Endothelial cell of umbilical vein (primary cell): ENCODE data around the gene KIF17. TPM values are rescaled to one million over a fixed set of nuclear protein-coding genes. Genes with fewer than 3 reads are reported as not detected.

Source experiments
- BruUV-seq: library from RNA; stranded (reverse); fragments of 400-500 nt; replicated peaks from 2 replicates; lab custom pipeline; 2021; lab: Mats Ljungman, UMichigan
- CTCF ChIA-PET: fragments of 300-600, 350-600 bp; sonication (Branson Sonifier 250); formaldehyde crosslinking; loops from one replicate; lab custom pipeline; 2021; ENCODE audit warnings: antibody characterized with exemption, inconsistent platforms; lab: Charles Lee
- POLR2A ChIA-PET: fragments of 300-600, 350-600 bp; sonication (Branson Sonifier 250); formaldehyde crosslinking; loops from one replicate; lab custom pipeline; 2021; ENCODE audit warnings: antibody characterized with exemption, inconsistent platforms; lab: Charles Lee
- DNase-seq: peaks from one replicate; pipeline ENCODE4 v3.0.0-alpha.2; 2011; ENCODE audit warnings: low read depth, low spot score
- FAIRE-seq: peaks from 2 replicates; lab custom pipeline; 2011; peaks lifted over from hg19 to GRCh38; lab: Jason Lieb, UNC
- H2AFZ ChIP-seq: 2 replicates; pipeline ENCODE4 v1.6.0; 2012; ENCODE audit warnings: low read depth, low read length, control low read depth, inconsistent platforms
- H3K27ac ChIP-seq: 2 replicates; pipeline ENCODE4 v1.5.1; 2011; ENCODE audit warnings: low read depth, mild to moderate bottlenecking, control low read depth, low read length, moderate library complexity; ENCODE audit not compliant: insufficient read depth
- H3K27me3 ChIP-seq, 2 experiments: 2 replicates each; pipeline versions ENCODE4 v1.6.0 to v1.6.1; 2011; ENCODE audit warnings: low read length in 2 of 2, mixed read lengths in 1 of 2; ENCODE audit not compliant: control insufficient read depth in 2 of 2, insufficient read depth in 2 of 2
- H3K36me3 ChIP-seq, 2 experiments: 2 replicates in 1 of 2; 3 replicates in 1 of 2; pipeline ENCODE4 v1.5.1; 2011; ENCODE audit warnings: low read length in 2 of 2, mild to moderate bottlenecking in 1 of 2, moderate library complexity in 1 of 2; ENCODE audit not compliant: control insufficient read depth in 2 of 2, insufficient read depth in 2 of 2; ENCODE audit errors: extremely low read depth in 1 of 2
- H3K4me1 ChIP-seq: 3 replicates; pipeline ENCODE4 v1.5.1; 2011; ENCODE audit warnings: mild to moderate bottlenecking, low read length; ENCODE audit not compliant: control insufficient read depth, insufficient read depth; ENCODE audit errors: extremely low read depth
- H3K4me2 ChIP-seq: 2 replicates; pipeline ENCODE4 v1.6.1; 2011; ENCODE audit warnings: low read length, control low read depth, mixed read lengths; ENCODE audit not compliant: insufficient read depth
- H3K4me3 ChIP-seq, 3 experiments: fragments of 200-600 bp in 1 of 3; sonication (generic), shearing (Covaris generic) in 1 of 3; replicated peaks in 1 of 3; 2 replicates each; pipeline ENCODE4 v1.5.1; 2011 to 2016; ENCODE audit warnings: control low read depth in 3 of 3, low read length in 3 of 3, mild to moderate bottlenecking in 2 of 3, inconsistent platforms in 1 of 3, low read depth in 1 of 3, moderate library complexity in 1 of 3; ENCODE audit not compliant: insufficient read depth in 1 of 3
- H3K79me2 ChIP-seq: 2 replicates; pipeline ENCODE4 v1.6.0; 2012; ENCODE audit warnings: low read length, inconsistent platforms; ENCODE audit not compliant: control insufficient read depth, insufficient read depth
- H3K9ac ChIP-seq: replicated peaks from 2 replicates; pipeline ENCODE3; 2011; ENCODE audit warnings: low read length, control low read depth; ENCODE audit not compliant: insufficient read depth; ENCODE audit errors: extremely low read depth
- H3K9me1 ChIP-seq: replicated peaks from 3 replicates; pipeline ENCODE4 v1.6.0; 2011; ENCODE audit warnings: mild to moderate bottlenecking, low read length; ENCODE audit not compliant: control insufficient read depth, insufficient read depth; ENCODE audit errors: extremely low read depth
- H3K9me3 ChIP-seq: replicated peaks from 2 replicates; pipeline ENCODE4 v1.5.1; 2012; ENCODE audit warnings: low read length, inconsistent platforms; ENCODE audit not compliant: control insufficient read depth, insufficient read depth
- H4K20me1 ChIP-seq: replicated peaks from 2 replicates; pipeline ENCODE3; 2011; ENCODE audit warnings: mild to moderate bottlenecking, low read length; ENCODE audit not compliant: control insufficient read depth, insufficient read depth; ENCODE audit errors: extremely low read depth
- CTCF ChIP-seq, 2 donors: IDR thresholded peaks; 1 replicate in 1 of 2; 2 replicates in 1 of 2; pipeline ENCODE4 v1.5.1; 2011; ENCODE audit warnings: low read length in 2 of 2, mild to moderate bottlenecking in 2 of 2, moderate library complexity in 2 of 2, control low read depth in 1 of 2, inconsistent platforms in 1 of 2, low read depth in 1 of 2; ENCODE audit not compliant: insufficient read depth in 1 of 2; ENCODE audit errors: extremely low read depth in 1 of 2
- EZH2 ChIP-seq: IDR thresholded peaks from 2 replicates; pipeline ENCODE4 v1.6.1; 2012; ENCODE audit warnings: borderline replicate concordance, low read depth, mild to moderate bottlenecking, moderate library complexity, low read length, inconsistent platforms; ENCODE audit not compliant: severe bottlenecking
- FOS ChIP-seq: IDR thresholded peaks from 2 replicates; pipeline ENCODE4 v1.6.1; 2011; ENCODE audit warnings: mild to moderate bottlenecking, low read length, moderate library complexity, borderline replicate concordance; ENCODE audit not compliant: insufficient read depth
- GATA2 ChIP-seq: IDR thresholded peaks from 2 replicates; pipeline ENCODE4 v1.7.0; 2011; ENCODE audit warnings: low read depth, mild to moderate bottlenecking, moderate library complexity, mixed read lengths, low read length; ENCODE audit not compliant: insufficient read length, insufficient read depth
- JUN ChIP-seq: IDR thresholded peaks from 2 replicates; pipeline ENCODE4 v1.6.1; 2011; ENCODE audit warnings: borderline replicate concordance, low read depth; ENCODE audit not compliant: insufficient read length, insufficient read depth
- MAX ChIP-seq: IDR thresholded peaks from 2 replicates; pipeline ENCODE4 v1.6.1; 2011; ENCODE audit not compliant: insufficient read depth, insufficient read length
- MYC ChIP-seq: IDR thresholded peaks from one replicate; pipeline ENCODE4 v1.6.1; 2011; ENCODE audit warnings: mild to moderate bottlenecking, low read depth, low read length
- POLR2A ChIP-seq: IDR thresholded peaks from 2 replicates; pipeline ENCODE4 v1.6.1; 2012; ENCODE audit warnings: low read depth, mild to moderate bottlenecking, control low read depth, low read length
- POLR2AphosphoS5 ChIP-seq: IDR thresholded peaks from 2 replicates; pipeline ENCODE4 v1.6.1; 2012; ENCODE audit warnings: low read depth, mild to moderate bottlenecking, control low read depth, low read length, moderate library complexity; ENCODE audit not compliant: insufficient read depth
- dilution Hi-C: fragments of 300-500 bp; cut with MboI; formaldehyde crosslinking; loops from one replicate; pipeline ENCODE4 v1.15.0; 2019; ENCODE audit warnings: low sequenced_read_pairs; ENCODE audit not compliant: extremely low pct_ligation_motif_present
- intact Hi-C: fragments of 100-400 bp; cut with micrococcal nuclease; formaldehyde crosslinking; loops from one replicate; pipeline ENCODE4 v1.10.0; 2022
- polyA plus RNA-seq, 4 experiments: library from polyadenylated mRNA; depleted of rRNA in 3 of 4; stranded (reverse) in 3 of 4; unstranded in 1 of 4; fragments of >200 nt; gene quantifications; 2 replicates each; pipeline versions ENCODE4 v1.2.1 to v1.2.3, GENCODE V29; 2011 to 2012; ENCODE audit warnings: missing spikeins in 1 of 4
- total RNA-seq: library from RNA; stranded (reverse); gene quantifications from 2 replicates; pipeline ENCODE4 v1.2.3, GENCODE V29; 2021

KIF17 gene
- total and polyA plus RNA-seq, 2 donors (not counting 3 experiments of a cell fraction or from before 2014, with no cell fraction given) = 1.1 to 1.5 TPM

- POLR2A ChIA-PET = no interaction called here
- dilution Hi-C loops = no loop called here
- FAIRE-seq = no peak
These were observed 9.3 kb upstream of the KIF17 start for GRCh38 chr1:20726932-20727745.

More at GRCh38 chr1:20726932-20727745, 9.3 kb upstream of the KIF17 start:
- no peaks in the 10 kb centered on the region for H3K9me3 ChIP-seq
- H3K4me1 ChIP-seq = no peaks in the 10 kb centered on the region
- no peak for TF ChIP-seq MYC
- no peak for TF ChIP-seq MAX
- no peak for TF ChIP-seq EZH2
- no peak for TF ChIP-seq FOS
- TF ChIP-seq POLR2A = no peak
- no peak for TF ChIP-seq POLR2AphosphoS5
- no peak for TF ChIP-seq GATA2
- TF ChIP-seq JUN = no peak
- no peak for TF ChIP-seq CTCF (IDR thresholded peaks at IDR 0.05; ENCODE audit: extremely low read depth in 1 of 2, insufficient read depth in 1 of 2, low read depth in 1 of 2, low read length in 2 of 2)
- H3K9me1 ChIP-seq = no peaks in the 10 kb centered on the region
- H3K27ac ChIP-seq = no peak overlapping the region
- no peaks in the 10 kb centered on the region for H3K36me3 ChIP-seq
- DNase-seq = no peak
- intact Hi-C loops = no loop called here
- no peak overlapping the region for H2AFZ ChIP-seq
- no peaks in the 10 kb centered on the region for H3K79me2 ChIP-seq
- CTCF ChIA-PET = interaction anchor here (1.2 to 1.9 kb wide), 3 partner anchors 9 to 468 kb away, joined by 3 to 12 read pairs (median 5); partner anchors contain the start of gene KIF17
- no peak overlapping the region for H3K4me3 ChIP-seq
- BruUV-seq = no TSS peak
- no peak overlapping the region for H3K9ac ChIP-seq
- peaks cover 7 to 16% of the 10 kb centered on the region in 2 experiments for H3K27me3 ChIP-seq
- no peaks in the 10 kb centered on the region for H4K20me1 ChIP-seq
- no peak overlapping the region for H3K4me2 ChIP-seq
